Retinal pigment epithelial cell (primary cell): Measurements from ENCODE around the gene SLC9A9.

ENCODE experiments used
- DNase-seq: peaks from one replicate; pipeline ENCODE4 v3.0.0-alpha.2; 2010; ENCODE audit warnings: low read depth
- H3K4me3 ChIP-seq: 2 replicates; pipeline ENCODE4 v1.5.1; 2011; ENCODE audit warnings: mild to moderate bottlenecking, low read length, control low read depth, moderate library complexity
- TF ChIP-seq, protein P1 (sequence below): conservative IDR thresholded peaks from 2 replicates; pipeline ENCODE4 v1.5.1; 2011; ENCODE audit warnings: low read depth, low read length, control low read depth, inconsistent platforms

Gene SLC9A9

DNA sequence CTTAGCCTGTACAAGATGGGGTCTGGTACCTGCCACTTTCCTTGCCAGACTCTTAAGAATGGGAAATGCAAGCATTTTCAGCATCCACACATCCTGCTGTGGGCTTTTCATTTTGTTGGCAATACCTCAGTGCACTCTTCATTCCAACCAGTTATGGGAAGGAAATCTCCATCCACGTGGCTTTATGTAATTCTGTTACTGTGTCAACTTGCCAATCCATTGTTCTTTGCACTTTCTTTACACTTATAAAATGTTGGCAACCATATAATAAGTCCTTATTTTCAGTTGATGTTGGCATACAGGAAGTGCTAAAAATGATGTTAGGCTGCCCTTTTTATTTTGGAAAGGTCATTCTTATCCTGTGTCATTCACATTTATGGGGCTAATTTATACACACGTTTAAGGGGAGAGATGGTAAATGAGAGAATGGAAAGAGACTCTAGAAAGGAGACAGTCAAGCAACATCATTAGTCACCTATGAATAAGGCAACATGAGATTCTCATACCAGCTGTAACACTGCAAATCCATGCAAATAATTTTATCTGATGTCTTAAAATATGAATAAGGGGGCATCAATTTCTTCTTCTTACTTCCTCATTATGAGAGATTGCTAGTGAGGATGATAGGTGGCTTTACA is 490.0 kb downstream of the SLC9A9 start:
- DNase-seq = no peak
- TF ChIP-seq, protein P1, sequence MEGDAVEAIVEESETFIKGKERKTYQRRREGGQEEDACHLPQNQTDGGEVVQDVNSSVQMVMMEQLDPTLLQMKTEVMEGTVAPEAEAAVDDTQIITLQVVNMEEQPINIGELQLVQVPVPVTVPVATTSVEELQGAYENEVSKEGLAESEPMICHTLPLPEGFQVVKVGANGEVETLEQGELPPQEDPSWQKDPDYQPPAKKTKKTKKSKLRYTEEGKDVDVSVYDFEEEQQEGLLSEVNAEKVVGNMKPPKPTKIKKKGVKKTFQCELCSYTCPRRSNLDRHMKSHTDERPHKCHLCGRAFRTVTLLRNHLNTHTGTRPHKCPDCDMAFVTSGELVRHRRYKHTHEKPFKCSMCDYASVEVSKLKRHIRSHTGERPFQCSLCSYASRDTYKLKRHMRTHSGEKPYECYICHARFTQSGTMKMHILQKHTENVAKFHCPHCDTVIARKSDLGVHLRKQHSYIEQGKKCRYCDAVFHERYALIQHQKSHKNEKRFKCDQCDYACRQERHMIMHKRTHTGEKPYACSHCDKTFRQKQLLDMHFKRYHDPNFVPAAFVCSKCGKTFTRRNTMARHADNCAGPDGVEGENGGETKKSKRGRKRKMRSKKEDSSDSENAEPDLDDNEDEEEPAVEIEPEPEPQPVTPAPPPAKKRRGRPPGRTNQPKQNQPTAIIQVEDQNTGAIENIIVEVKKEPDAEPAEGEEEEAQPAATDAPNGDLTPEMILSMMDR = no peak

DNA sequence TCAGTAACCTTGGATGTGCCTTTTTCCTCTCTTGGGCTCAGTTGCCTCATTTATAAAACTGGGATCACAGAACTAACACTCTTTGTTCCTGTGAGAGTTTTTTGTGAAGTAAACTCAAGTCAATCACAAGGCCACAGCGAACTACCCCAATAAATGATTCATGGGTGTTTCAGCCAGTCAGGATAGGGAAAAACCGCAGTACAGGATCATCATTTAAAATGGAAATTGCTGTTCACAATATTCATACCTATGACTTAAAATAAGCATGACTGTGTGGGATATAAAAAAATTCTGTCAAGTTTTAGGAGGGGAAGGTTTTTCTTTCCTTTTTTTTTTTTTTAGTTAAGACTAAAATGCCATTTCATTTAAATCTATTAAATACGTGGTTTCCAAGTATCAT is 490.6 kb downstream of the SLC9A9 start:
- TF ChIP-seq, protein P1 = no peak
- no peak overlapping the region for H3K4me3 ChIP-seq
- DNase-seq = no peak

More for the DNA sequence above, 490.0 kb downstream of the SLC9A9 start:
- no peak overlapping the region for H3K4me3 ChIP-seq

DNA sequence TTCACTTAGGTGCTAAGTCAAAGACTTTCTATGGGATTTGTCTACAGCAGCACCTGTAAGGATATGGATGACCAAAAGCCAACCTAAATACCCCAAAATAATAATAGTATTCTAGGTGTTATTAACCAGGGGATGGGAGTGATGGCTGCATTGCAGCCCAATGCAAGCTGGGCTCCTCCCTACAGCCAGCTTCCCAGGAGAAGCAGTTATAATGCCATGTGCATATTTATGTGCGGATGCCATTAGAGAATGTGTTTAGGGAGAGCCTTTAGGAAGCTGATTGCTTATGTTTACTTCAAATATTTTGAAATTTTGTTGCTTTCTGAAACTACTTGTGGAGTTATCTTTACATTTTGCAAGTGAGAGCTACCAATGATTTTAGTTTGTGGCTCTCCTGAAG is 491.4 kb downstream of the SLC9A9 start:
- TF ChIP-seq, protein P1 = no peak
- DNase-seq = no peak
- H3K4me3 ChIP-seq = no peak overlapping the region

DNA sequence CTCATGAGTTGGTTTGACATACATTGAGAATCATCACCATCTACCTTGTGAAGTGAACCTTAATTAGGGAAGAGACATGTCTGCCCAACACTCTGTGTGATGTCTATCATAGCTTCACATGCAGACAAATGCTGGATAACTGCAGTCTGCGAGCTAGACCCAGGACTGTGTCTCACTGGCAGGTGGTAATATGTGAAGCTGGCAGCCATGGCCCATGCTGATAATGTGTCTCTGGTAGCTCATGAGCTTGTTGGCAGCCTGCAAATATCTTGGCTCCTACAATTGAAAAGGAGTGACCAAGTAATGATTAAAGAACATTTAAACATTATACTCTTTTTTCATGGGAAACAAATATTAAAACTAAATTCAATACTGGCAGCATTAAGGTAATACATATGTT is 493.9 kb downstream of the SLC9A9 start:
- TF ChIP-seq, protein P1 = no peak
- no peak overlapping the region for H3K4me3 ChIP-seq

DNA sequence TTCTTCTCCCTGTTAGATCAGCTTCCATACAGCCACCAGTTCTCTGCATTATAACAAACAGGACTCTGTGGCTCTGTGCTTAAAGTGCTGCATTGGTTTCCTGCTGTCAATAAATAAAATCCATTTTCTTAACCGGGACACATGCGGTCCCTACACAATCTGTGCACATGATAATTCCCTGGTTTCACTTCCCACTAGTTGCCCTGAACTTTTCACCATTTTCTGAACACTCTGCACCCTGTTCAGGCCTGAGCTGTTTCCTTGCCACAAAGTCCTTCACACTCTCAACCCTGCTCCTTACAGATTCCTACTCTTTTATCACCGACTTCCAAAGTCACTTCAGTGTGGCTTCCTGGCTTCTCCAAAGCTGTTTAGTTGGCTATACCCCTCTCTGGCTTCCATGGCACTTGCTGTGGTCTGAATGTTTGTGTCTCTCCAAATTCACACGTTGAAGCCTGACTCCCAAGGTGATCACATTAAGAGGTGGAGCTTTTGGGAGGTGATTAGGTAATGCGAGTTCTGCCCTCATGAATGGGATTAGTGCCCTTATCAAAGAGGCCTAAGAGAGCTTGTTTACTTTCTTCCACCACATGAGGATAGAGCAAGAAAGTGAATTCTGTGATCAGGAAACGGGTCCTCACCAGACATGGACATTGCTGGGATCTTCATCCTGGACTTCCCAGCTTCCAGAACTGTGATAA is 495.3 kb downstream of the SLC9A9 start:
- H3K4me3 ChIP-seq = no peak overlapping the region
- TF ChIP-seq, protein P1 = no peak
- DNase-seq = no peak

More for the DNA sequence above, 493.9 kb downstream of the SLC9A9 start:
- no peak for DNase-seq

DNA sequence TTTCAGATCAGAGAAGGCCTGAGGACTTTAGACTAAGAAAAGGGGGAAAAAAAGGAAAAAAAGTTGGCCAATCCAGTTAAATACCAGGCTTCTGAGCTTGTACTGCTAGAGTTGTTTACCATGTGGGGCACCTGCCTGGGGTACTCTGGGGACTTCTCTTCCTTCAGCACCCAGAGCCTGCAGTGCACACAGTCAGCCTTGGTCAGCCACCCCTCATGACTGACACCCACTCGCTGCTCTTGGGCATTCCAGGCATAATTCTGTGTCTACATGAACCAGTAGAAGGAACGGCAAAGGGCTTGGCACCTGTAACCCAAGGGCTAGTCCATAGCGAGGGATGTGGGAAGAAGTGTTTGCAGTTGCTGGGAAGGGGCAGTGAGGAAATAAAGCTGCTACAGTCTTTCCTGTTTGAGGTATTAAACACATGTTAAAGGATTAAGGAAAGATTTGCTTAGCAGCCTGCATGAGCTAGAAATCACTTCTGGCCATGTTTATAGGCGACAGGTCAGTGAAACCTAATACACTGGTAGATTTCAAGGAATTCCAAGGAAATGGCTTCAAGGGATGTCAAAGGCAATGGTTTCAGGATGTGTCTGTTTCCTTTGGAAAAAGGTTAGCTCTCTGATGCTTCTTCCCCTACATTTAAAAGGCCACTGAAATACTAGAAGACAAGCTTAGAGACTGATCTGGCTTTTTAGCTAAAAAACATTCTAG is 496.2 kb downstream of the SLC9A9 start:
- peak; percentile 73 for DNase-seq
- H3K4me3 ChIP-seq = no peak overlapping the region
- TF ChIP-seq, protein P1 = no peak
